Panc1 (cell line): Measurements from ENCODE around the gene GMPR2.

Source experiments
- POLR2AphosphoS5 ChIP-seq: IDR thresholded peaks from 2 replicates; pipeline ENCODE4 v1.6.1; 2012; ENCODE audit warnings: mild to moderate bottlenecking, low read depth, low read length, moderate library complexity
- REST ChIP-seq, 2 experiments: IDR thresholded peaks; 2 replicates each; pipeline ENCODE4 v1.6.1; 2011 to 2012; ENCODE audit warnings: low read depth in 2 of 2, control low read depth in 1 of 2, low read length in 1 of 2, mild to moderate bottlenecking in 1 of 2, moderate library complexity in 1 of 2; ENCODE audit not compliant: insufficient read depth in 1 of 2
- SIN3A ChIP-seq: IDR thresholded peaks from 2 replicates; pipeline ENCODE4 v1.6.1; 2012; ENCODE audit warnings: low read depth, mild to moderate bottlenecking, low read length, moderate library complexity, borderline replicate concordance; ENCODE audit not compliant: insufficient read depth
- TCF7L2 ChIP-seq: IDR thresholded peaks from 2 replicates; pipeline ENCODE4 v1.6.1; 2011; ENCODE audit warnings: mild to moderate bottlenecking, low read depth, low read length, inconsistent platforms
- TF ChIP-seq, protein P1 (sequence below): fragments of 450-650 bp; IDR thresholded peaks from 2 replicates; pipeline ENCODE4 v1.5.1; 2017; ENCODE audit warnings: mild to moderate bottlenecking

- TF ChIP-seq, protein P1, sequence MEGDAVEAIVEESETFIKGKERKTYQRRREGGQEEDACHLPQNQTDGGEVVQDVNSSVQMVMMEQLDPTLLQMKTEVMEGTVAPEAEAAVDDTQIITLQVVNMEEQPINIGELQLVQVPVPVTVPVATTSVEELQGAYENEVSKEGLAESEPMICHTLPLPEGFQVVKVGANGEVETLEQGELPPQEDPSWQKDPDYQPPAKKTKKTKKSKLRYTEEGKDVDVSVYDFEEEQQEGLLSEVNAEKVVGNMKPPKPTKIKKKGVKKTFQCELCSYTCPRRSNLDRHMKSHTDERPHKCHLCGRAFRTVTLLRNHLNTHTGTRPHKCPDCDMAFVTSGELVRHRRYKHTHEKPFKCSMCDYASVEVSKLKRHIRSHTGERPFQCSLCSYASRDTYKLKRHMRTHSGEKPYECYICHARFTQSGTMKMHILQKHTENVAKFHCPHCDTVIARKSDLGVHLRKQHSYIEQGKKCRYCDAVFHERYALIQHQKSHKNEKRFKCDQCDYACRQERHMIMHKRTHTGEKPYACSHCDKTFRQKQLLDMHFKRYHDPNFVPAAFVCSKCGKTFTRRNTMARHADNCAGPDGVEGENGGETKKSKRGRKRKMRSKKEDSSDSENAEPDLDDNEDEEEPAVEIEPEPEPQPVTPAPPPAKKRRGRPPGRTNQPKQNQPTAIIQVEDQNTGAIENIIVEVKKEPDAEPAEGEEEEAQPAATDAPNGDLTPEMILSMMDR, result no peak
- TF ChIP-seq POLR2AphosphoS5 (no peak), SIN3A (no peak), REST (IDR thresholded peaks at IDR 0.05; ENCODE audit: insufficient read depth in 1 of 2, low read depth in 2 of 2, low read length in 1 of 2) (no peak), TCF7L2 (no peak)
These were observed 22.7 kb downstream of the GMPR2 start for GRCh38 chr14:24255438-24255837.
